ENCODE measurements around the gene RHBDD1. TPM values are rescaled to one million over a fixed set of nuclear protein-coding genes. Genes with fewer than 3 reads are reported as not detected.

The RHBDD1 gene
- total and polyA plus RNA-seq, 4 donors = 8.5 to 45.8 (median 16.1) TPM

DNA sequence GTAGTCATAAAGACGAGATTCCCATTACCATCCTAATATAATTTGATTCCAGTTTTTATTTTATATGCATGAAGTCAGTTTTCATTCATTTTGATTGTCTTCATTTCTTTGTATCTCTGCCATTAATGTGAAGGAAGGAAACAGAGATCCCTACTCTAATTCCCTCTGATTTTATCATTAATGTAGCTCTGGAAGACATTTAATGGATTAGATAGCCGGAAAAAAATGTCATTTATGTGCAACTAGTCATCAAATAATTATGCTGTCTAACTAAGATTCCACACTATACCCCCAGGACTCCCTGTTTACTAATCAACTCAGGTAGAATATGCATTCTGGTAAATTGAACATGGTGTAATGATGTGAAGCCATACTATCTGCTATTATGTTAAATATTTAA, 19.9 kb downstream of the RHBDD1 start:
- 98% methylated on average over 2 of the region's 2 CpGs for WGBS
- TF ChIP-seq MAX (IDR thresholded peaks at IDR 0.05) = no peak
- no peak for TF ChIP-seq HNF4G (IDR thresholded peaks at IDR 0.05)
- no peak for TF ChIP-seq JUND (IDR thresholded peaks at IDR 0.05)
- TF ChIP-seq HNF4A (conservative IDR thresholded peaks at IDR 0.05) = no peak
- TF ChIP-seq, protein P1, sequence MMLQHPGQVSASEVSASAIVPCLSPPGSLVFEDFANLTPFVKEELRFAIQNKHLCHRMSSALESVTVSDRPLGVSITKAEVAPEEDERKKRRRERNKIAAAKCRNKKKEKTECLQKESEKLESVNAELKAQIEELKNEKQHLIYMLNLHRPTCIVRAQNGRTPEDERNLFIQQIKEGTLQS (IDR thresholded peaks at IDR 0.05) = no peak
- TF ChIP-seq GABPA (IDR thresholded peaks at IDR 0.05 in 1 of 2, conservative IDR thresholded peaks at IDR 0.05 in 1 of 2) = no peak
- TF ChIP-seq FOXA1 (IDR thresholded peaks at IDR 0.05) = no peak
- TF ChIP-seq, protein P2, sequence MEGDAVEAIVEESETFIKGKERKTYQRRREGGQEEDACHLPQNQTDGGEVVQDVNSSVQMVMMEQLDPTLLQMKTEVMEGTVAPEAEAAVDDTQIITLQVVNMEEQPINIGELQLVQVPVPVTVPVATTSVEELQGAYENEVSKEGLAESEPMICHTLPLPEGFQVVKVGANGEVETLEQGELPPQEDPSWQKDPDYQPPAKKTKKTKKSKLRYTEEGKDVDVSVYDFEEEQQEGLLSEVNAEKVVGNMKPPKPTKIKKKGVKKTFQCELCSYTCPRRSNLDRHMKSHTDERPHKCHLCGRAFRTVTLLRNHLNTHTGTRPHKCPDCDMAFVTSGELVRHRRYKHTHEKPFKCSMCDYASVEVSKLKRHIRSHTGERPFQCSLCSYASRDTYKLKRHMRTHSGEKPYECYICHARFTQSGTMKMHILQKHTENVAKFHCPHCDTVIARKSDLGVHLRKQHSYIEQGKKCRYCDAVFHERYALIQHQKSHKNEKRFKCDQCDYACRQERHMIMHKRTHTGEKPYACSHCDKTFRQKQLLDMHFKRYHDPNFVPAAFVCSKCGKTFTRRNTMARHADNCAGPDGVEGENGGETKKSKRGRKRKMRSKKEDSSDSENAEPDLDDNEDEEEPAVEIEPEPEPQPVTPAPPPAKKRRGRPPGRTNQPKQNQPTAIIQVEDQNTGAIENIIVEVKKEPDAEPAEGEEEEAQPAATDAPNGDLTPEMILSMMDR (IDR thresholded peaks at IDR 0.05; ENCODE audit: low read depth, low read length, missing input control) = no peak
- H3K27me3 ChIP-seq (ENCODE audit: control insufficient read depth in 4 of 4, insufficient read depth in 4 of 4, low read length in 3 of 4) = no peaks in the 10 kb centered on the region

DNA sequence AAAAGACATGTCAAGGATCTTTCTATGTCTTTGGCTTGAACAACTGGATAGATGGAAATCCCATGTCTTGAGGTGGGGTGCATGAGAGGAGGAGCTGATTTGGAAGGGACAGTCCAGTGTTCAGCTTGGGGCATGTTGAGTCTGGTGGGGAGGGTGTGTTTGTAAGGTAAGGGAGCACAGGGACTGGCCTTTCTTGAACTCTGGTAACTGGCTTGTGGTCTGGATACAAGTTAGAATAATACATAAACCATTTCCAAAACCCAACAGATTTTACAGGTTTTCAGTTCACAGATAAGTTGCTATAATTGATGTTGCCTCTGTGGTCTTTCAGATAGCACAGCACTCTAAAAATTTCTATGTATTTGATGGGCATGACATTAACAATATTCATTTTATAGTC, 24.2 kb downstream of the RHBDD1 start:
- no peaks in the 10 kb centered on the region for H3K9me3 ChIP-seq (ENCODE audit: control insufficient read depth in 4 of 4, low read length in 3 of 4)
- H3K27ac ChIP-seq (ENCODE audit: low read depth in 1 of 2, low read length in 2 of 2) = no peak overlapping the region
- TF ChIP-seq SP1 (IDR thresholded peaks at IDR 0.05) (no peak), JUND (IDR thresholded peaks at IDR 0.05) (no peak), HNF4A (conservative IDR thresholded peaks at IDR 0.05) (no peak), RAD21 (IDR thresholded peaks at IDR 0.05) (no peak), HNF4G (IDR thresholded peaks at IDR 0.05) (no peak), NR2F2 (IDR thresholded peaks at IDR 0.05) (no peak), RXRA (IDR thresholded peaks at IDR 0.05) (no peak), FOXA2 (IDR thresholded peaks at IDR 0.05) (no peak), FOXA1 (IDR thresholded peaks at IDR 0.05) (no peak), MAX (IDR thresholded peaks at IDR 0.05) (no peak), EGR1 (IDR thresholded peaks at IDR 0.05; ENCODE audit: low read depth in 2 of 2) (no peak), TAF1 (conservative IDR thresholded peaks at IDR 0.05) (no peak)
- TF ChIP-seq, protein P1 (IDR thresholded peaks at IDR 0.05) = no peak
- TF ChIP-seq, protein P2 (IDR thresholded peaks at IDR 0.05; ENCODE audit: low read depth, low read length, missing input control) = no peak
- TF ChIP-seq, protein P3, sequence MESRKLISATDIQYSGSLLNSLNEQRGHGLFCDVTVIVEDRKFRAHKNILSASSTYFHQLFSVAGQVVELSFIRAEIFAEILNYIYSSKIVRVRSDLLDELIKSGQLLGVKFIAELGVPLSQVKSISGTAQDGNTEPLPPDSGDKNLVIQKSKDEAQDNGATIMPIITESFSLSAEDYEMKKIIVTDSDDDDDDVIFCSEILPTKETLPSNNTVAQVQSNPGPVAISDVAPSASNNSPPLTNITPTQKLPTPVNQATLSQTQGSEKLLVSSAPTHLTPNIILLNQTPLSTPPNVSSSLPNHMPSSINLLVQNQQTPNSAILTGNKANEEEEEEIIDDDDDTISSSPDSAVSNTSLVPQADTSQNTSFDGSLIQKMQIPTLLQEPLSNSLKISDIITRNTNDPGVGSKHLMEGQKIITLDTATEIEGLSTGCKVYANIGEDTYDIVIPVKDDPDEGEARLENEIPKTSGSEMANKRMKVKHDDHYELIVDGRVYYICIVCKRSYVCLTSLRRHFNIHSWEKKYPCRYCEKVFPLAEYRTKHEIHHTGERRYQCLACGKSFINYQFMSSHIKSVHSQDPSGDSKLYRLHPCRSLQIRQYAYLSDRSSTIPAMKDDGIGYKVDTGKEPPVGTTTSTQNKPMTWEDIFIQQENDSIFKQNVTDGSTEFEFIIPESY (IDR thresholded peaks at IDR 0.05) = no peak
- no peak for DNase-seq (ENCODE audit: low spot score)
- H3K4me1 ChIP-seq (ENCODE audit: control insufficient read depth in 4 of 4, insufficient read depth in 4 of 4, low read length in 3 of 4) = no peaks in the 10 kb centered on the region
- no peaks in the 10 kb centered on the region for H3K27me3 ChIP-seq (ENCODE audit: control insufficient read depth in 4 of 4, insufficient read depth in 4 of 4, low read length in 3 of 4)
- H3K9ac ChIP-seq (ENCODE audit: low read depth in 1 of 2, low read length in 2 of 2) = no peak overlapping the region
- no peak overlapping the region for H3K4me3 ChIP-seq (ENCODE audit: low read depth in 1 of 3, low read length in 3 of 3)
- H3K36me3 ChIP-seq (ENCODE audit: control insufficient read depth in 4 of 4, insufficient read depth in 3 of 4, low read depth in 1 of 4, low read length in 3 of 4) = peaks cover 0 to 4% (median under 1%) of the 10 kb centered on the region in 4 donors

More for the DNA sequence above, 19.9 kb downstream of the RHBDD1 start:
- DNase-seq (ENCODE audit: low spot score) = no peak
- no peaks in the 10 kb centered on the region for H3K36me3 ChIP-seq (ENCODE audit: control insufficient read depth in 4 of 4, insufficient read depth in 3 of 4, low read depth in 1 of 4, low read length in 3 of 4)
- H3K9ac ChIP-seq (ENCODE audit: low read depth in 1 of 2, low read length in 2 of 2) = no peak overlapping the region
- no peak overlapping the region for H3K27ac ChIP-seq (ENCODE audit: low read depth in 1 of 2, low read length in 2 of 2)
- H3K4me3 ChIP-seq (ENCODE audit: low read depth in 1 of 3, low read length in 3 of 3) = no peak overlapping the region
- H3K9me3 ChIP-seq (ENCODE audit: control insufficient read depth in 4 of 4, low read length in 3 of 4) = no peaks in the 10 kb centered on the region
- H3K4me1 ChIP-seq (ENCODE audit: control insufficient read depth in 4 of 4, insufficient read depth in 4 of 4, low read length in 3 of 4) = no peaks in the 10 kb centered on the region

Measured in liver (tissue), 9 donors.